Epithelial cell of esophagus (primary cell): ENCODE results near the gene RFX5.

ENCODE experiments used
- DNase-seq: peaks from one replicate; pipeline ENCODE4 v3.0.0; 2010; ENCODE audit warnings: low read depth
- H3K4me3 ChIP-seq: 2 replicates; pipeline ENCODE4 v1.5.1; 2011; ENCODE audit warnings: mild to moderate bottlenecking, low read length, control low read depth
- TF ChIP-seq, protein P1 (sequence below): IDR thresholded peaks from 2 replicates; pipeline ENCODE4 v1.5.1; 2011; ENCODE audit warnings: low read depth, mild to moderate bottlenecking, low read length, control low read depth, inconsistent platforms; ENCODE audit not compliant: insufficient read depth; ENCODE audit errors: missing control alignments

RFX5 gene

DNA sequence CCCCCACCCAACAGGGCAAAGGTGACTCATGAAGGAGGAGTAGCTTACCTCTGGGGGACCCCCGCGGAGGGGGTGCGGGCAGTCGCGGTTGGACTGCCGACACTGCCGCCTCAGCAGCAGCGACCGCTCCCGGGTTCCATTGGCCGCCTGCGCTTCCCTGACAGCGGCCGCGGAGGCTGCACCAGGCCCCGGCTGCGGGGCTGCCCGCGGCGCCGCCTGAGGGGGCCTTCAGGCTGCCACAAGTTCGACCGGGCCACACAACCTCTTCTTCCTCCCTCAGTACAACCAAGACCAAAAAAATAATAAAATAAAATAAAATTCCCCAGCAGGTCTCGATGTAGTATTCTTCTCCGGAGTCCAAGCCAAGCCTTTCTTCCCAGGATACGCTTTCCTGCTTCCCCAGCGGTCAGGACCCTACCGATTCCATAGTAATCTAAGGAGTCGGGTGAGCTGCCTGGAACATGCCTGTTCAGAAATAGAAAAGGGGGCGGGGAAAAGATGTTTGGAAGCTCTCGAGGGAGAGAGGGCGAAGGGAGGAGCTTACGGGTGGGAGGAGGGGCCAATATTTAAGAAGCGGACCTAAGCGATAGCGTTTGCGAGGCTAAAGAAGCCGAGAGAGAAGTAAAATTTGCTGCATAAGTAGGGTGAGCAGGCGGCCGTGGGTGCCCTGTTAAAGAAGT is 19.7 kb downstream of the RFX5 start, which contains the start of gene PI4KB:
Gene PI4KB (minus strand): TSS at position 194 of the 680 bp plus-strand sequence. CDS start 10,935 bp downstream, outside the sequence.
- H3K4me3 ChIP-seq, result peak within 1 kb of the TSS; percentile 78
- DNase-seq, result peak; percentile 98
- TF ChIP-seq, protein P1, sequence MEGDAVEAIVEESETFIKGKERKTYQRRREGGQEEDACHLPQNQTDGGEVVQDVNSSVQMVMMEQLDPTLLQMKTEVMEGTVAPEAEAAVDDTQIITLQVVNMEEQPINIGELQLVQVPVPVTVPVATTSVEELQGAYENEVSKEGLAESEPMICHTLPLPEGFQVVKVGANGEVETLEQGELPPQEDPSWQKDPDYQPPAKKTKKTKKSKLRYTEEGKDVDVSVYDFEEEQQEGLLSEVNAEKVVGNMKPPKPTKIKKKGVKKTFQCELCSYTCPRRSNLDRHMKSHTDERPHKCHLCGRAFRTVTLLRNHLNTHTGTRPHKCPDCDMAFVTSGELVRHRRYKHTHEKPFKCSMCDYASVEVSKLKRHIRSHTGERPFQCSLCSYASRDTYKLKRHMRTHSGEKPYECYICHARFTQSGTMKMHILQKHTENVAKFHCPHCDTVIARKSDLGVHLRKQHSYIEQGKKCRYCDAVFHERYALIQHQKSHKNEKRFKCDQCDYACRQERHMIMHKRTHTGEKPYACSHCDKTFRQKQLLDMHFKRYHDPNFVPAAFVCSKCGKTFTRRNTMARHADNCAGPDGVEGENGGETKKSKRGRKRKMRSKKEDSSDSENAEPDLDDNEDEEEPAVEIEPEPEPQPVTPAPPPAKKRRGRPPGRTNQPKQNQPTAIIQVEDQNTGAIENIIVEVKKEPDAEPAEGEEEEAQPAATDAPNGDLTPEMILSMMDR, result no peak

DNA sequence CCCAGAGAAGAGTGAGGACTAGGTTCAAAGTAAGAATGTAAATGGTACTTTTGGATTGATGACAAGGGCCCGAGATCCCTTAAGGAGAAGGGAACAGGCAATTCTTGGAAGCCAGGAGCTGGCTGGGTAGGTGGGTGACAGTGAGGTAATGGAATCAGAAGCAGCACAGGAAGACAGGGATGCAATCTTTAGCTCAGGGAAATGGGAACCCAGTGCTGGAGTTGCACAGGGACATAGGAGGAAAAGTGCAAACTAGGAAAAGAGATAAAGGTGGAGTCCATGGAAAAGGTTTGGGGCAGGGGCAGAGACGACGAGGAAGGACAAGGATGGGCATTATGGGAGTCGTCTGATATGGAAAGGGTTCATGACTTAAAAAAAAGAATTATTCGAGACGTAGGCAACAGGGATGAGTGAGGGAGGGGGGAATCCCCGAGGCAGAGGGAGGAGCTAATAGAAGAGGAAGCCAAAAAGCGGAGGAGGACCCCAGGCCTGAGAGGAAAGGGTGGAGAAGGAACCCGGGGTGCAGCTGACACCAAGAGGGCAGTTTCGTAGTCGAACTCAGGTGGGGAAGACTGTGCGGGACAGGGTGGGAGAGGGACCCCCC is 20.3 kb downstream of the RFX5 start:
- H3K4me3 ChIP-seq, result peak overlapping the region; percentile 78
- TF ChIP-seq, protein P1, result no peak
- peak; percentile 52 for DNase-seq

DNA sequence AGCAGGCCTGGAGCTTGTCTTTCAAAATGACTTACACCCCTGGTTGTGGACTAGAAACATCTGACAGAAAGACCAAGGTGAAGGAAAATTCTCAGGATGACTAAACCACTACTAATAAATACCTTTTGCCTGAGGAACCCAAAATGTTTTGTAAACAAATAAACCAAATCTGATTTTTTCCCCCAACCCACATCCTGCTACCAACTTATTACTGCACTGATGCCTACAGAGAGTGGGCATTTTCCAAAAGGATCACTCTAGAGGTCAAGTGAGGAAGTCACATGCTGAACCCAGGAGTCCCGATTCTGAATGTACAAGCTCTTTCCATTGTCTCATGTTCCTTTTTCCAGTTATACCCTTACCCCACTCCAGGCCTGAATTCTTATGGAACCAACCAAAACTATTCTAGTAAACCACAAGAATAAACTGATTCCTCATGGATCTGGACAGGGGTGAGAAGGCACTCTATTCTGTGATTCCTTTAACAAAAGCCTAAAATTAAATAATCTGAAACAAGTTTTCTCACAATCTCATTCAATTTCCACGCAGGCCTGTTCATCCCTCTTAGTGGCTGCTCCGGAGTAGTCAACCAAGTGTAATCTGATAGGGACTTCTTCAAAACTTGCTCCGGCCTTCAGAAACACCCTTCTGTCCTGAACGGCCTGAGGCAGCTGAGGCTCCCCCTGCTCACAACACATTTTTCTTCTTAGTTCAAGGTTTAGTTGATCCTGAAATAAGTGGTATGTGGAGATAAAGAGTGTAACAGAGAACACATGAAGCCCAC is 21.2 kb downstream of the RFX5 start:
- TF ChIP-seq, protein P1, result no peak
- peak overlapping the region; percentile 78 for H3K4me3 ChIP-seq
- peak; percentile 37 for DNase-seq

DNA sequence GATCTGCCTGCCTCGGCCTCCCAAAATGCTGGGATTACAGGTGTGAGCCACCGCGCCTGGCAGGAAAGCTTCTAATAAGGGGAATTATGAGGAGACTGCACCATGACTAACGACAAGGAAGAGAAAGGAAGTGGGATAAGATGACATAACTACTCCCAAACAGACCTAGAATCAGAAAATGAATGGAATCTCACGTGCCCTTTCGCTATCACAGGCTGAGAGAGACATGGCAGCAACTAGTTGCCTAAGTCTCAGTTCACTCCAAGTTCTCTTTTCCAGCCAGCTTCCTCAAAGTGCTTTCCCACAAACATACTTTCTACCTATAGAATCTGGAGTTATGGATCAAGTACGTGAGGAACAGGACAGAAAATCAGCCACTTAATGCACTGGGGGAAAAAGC is 21.8 kb downstream of the RFX5 start:
- TF ChIP-seq, protein P1, result no peak
- no peak for DNase-seq
- H3K4me3 ChIP-seq, result no peak overlapping the region

DNA sequence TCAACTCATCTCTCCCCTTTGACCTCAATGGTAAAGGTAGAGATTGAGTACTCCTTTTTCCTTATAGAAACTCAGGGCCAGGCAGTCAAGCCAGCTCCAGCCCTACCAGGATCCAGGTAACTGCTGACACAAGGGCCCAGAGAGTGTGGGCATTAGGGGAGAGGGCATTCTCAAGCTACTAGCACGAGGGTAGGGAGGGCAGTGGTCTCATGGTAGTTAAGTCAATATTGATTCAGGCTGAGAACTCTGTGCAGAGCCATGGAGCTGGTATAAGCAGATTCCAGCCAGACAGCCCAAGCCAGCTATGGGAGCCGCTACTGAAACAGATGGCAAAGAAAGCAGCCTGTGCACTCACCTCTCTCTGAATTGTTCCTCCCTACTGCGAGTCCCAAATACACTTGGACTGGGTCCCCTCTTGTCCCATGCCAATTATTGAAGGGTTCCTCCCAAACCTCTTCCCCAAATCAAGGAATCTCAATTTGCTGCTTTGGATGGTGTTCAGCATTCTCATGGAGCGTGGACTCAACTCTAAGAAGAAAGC is 22.6 kb downstream of the RFX5 start:
- no peak overlapping the region for H3K4me3 ChIP-seq
- TF ChIP-seq, protein P1, result no peak
- no peak for DNase-seq

DNA sequence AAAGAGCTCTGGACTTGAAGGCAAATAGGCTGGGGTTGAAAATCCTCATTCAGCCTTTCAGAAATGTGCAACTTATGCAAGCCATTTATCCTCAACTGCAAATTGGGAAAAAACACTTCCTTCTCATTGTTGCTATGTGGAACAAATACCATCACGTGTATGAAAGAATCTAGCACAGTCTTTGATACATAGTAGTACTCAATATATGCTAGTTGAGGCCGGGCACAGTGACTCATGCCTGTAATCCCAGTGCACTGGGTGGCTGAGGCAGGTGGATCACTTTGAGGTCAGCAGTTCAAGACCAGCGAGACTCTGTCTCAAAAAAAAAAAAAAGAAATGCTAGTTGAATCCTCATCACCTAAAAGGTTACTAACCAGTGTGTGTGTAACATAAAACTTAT is 28.1 kb downstream of the RFX5 start:
- no peak for DNase-seq
- no peak overlapping the region for H3K4me3 ChIP-seq
- TF ChIP-seq, protein P1, result no peak
